K562 (cell line): ENCODE results near the gene KLHL18. TPM values are rescaled to one million over a fixed set of nuclear protein-coding genes. Genes with fewer than 3 reads are reported as not detected.
A peak's percentile ranks its signal among the peaks of the same experiment; 100 is the strongest.

ENCODE experiments used
- MNT ChIP-seq, 2 experiments: fragments of 450-650 bp; conservative IDR thresholded peaks; 2 replicates each; pipeline ENCODE4 v1.6.1; 2017; ENCODE audit warnings: mild to moderate bottlenecking in 2 of 2, moderate library complexity in 2 of 2
- REST ChIP-seq, 2 experiments: fragments of 450-650 bp; formaldehyde crosslinking in 1 of 2; IDR thresholded peaks; 2 replicates each; pipeline versions ENCODE4 v1.4.0 to v1.6.1; 2014 to 2020; ENCODE audit warnings: mild to moderate bottlenecking in 2 of 2, borderline replicate concordance in 1 of 2, low read depth in 1 of 2
- ZNF384 ChIP-seq: IDR thresholded peaks from 2 replicates; pipeline ENCODE4 v1.6.1; 2012; ENCODE audit warnings: low read depth, low read length, improper control_type of control experiment
- ZNF639 ChIP-seq, 2 experiments: fragments of 200-800 bp in 1 of 2; sonication (Bioruptor generic) in 1 of 2; sonication (generic) in 1 of 2; formaldehyde crosslinking in 1 of 2; IDR thresholded peaks in 1 of 2; conservative IDR thresholded peaks in 1 of 2; 2 replicates each; pipeline versions ENCODE4 v1.5.0 to v1.6.1; 2016 to 2020; ENCODE audit warnings: missing compliant biosample characterization in 1 of 2, missing genetic modification characterization in 1 of 2, missing genetic modification reagents in 1 of 2
- polyA plus RNA-seq, 8 experiments: library from polyadenylated mRNA; depleted of rRNA in 4 of 8; stranded (reverse) in 5 of 8; unstranded in 3 of 8; fragments of >200 nt; fragmentation: Nextera tagmentation in 2 of 8; fragmentation: Illumina TruSeq in 1 of 8; extraction: Ambion mirVana in 2 of 8; extraction: Trizol in 1 of 8; gene quantifications; 2 replicates each; pipeline versions ENCODE4 v1.2.1 to v1.2.3, GENCODE V29; 2011 to 2014; ENCODE audit warnings: inconsistent platforms in 1 of 8, missing spikeins in 1 of 8
- total RNA-seq, 7 experiments: library from RNA; depleted of rRNA in 6 of 7; stranded (reverse); fragments of >200 nt in 6 of 7; fragmentation: Illumina TruSeq in 2 of 7; extraction: Trizol in 2 of 7; gene quantifications; 2 replicates each; pipeline versions ENCODE4 v1.2.1 to v1.2.3, GENCODE V29; 2011 to 2021; ENCODE audit warnings: low replicate concordance in 1 of 7

KLHL18 gene
- total and polyA plus RNA-seq, 9 of the 15 experiments (the other 6 are each of a cell fraction or from before 2014, with no cell fraction given) = 26.7 to 97.5 (median 48.7) TPM

DNA sequence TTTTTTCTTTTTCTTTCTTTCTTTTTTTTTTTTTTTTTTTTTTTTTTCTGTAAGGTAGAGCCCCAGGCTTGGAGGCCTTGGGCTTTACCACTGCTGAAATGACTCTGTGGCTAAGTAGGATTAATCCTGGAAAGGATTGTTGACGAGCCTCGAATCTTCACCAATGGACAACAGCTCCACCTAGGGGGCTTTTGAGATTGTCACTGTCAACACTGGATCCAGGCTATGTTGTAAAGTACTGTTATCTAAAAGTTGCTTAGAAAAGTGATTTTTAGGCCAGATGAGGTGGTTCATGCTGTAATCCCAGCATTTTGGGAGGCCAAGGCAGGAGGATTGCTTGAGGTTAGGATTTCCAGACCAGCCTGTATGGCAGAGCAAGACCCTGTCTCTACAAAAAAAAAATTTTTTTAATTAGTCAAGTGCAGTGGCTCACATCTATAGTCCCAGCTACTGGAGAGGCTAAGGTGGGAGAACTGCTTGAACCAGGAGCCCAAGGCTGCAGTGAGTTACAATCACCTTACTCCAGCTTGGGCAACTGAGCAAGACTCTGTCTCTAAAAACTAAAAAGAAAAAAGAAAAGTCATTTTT, 41.6 kb downstream of the KLHL18 start (continued):
- 0 out of 4 replicates have a peak, but pooled peaks of 1 of the 2 experiments have one; percentile 16 for TF ChIP-seq MNT (conservative IDR thresholded peaks at IDR 0.05)
- peak; percentile 88 for TF ChIP-seq REST (IDR thresholded peaks at IDR 0.05; ENCODE audit: borderline replicate concordance)
- TF ChIP-seq REST (CRISPR knock-in tag; IDR thresholded peaks at IDR 0.05; ENCODE audit: low read depth) = no peak
- peak; percentile 83 for TF ChIP-seq ZNF384
- TF ChIP-seq ZNF639 (CRISPR knock-in tag; conservative IDR thresholded peaks at IDR 0.05 in 1 of 2, IDR thresholded peaks at IDR 0.05 in 1 of 2) = no peak
